HepG2 (cell line): ENCODE measurements around the gene TMEM200B.

ENCODE experiments used
- NFIC ChIP-seq: IDR thresholded peaks from 2 replicates; pipeline ENCODE4 v1.6.1; 2012; ENCODE audit warnings: mild to moderate bottlenecking, low read length, inconsistent platforms
- SKI ChIP-seq: fragments of 450-650 bp; IDR thresholded peaks from one replicate; pipeline ENCODE4 v1.6.1; 2018; ENCODE audit warnings: mild to moderate bottlenecking; ENCODE audit not compliant: partially characterized antibody

GRCh38 chr1:29129916-29130315, 6.2 kb upstream of the TMEM200B start:
- TF ChIP-seq SKI (no peak), NFIC (no peak)
